ENCODE results near the gene NRTN. TPM values are rescaled to one million over a fixed set of nuclear protein-coding genes. Genes with fewer than 3 reads are reported as not detected.
A peak's percentile ranks its signal among the peaks of the same experiment; 100 is the strongest.

NRTN gene
- total and polyA plus RNA-seq, 2 of the 13 experiments (the other 11 are each of a cell fraction or from before 2014, with no cell fraction given), result 4.1 to 5.3 TPM

GRCh38 chr19:5790559-5791520 lies 14.0 kb upstream of the NRTN start, which contains the start of gene DUS3L (continued):
- TF ChIP-seq ZNF83 (CRISPR knock-in tag; IDR thresholded peaks at IDR 0.05; ENCODE audit: borderline replicate concordance) (0 out of 2 replicates have a peak, but pooled peaks have one; percentile 40), ZBTB34 (CRISPR knock-in tag; IDR thresholded peaks at IDR 0.05) (0 out of 2 replicates have a peak, but pooled peaks have one; percentile 85), ZBTB33 (CRISPR knock-in tag; IDR thresholded peaks at IDR 0.05) (peak; percentile 80), RARA (CRISPR knock-in tag; IDR thresholded peaks at IDR 0.05) (peak; percentile 53), E2F2 (CRISPR knock-in tag; IDR thresholded peaks at IDR 0.05; ENCODE audit: borderline replicate concordance) (no peak; the same call in 1 of the 2 replicates), LBX2 (CRISPR knock-in tag; IDR thresholded peaks at IDR 0.05; ENCODE audit: borderline replicate concordance) (peak; percentile 72; the same call in 1 of the 2 replicates), ATF2 (CRISPR knock-in tag; IDR thresholded peaks at IDR 0.05) (peak; percentile 67), ZNF3 (CRISPR knock-in tag; IDR thresholded peaks at IDR 0.05) (no peak), ZNF33A (CRISPR knock-in tag; IDR thresholded peaks at IDR 0.05; ENCODE audit: borderline replicate concordance) (peak; percentile 28; the same call in 1 of the 2 replicates), ZMAT3 (CRISPR knock-in tag; conservative IDR thresholded peaks at IDR 0.05) (0 out of 2 replicates have a peak, but pooled peaks have one; percentile 58), TBX2 (CRISPR knock-in tag; IDR thresholded peaks at IDR 0.05; ENCODE audit: borderline replicate concordance) (peak; percentile 90), JUND (CRISPR knock-in tag; IDR thresholded peaks at IDR 0.05) (no peak), GRHL1 (CRISPR knock-in tag; conservative IDR thresholded peaks at IDR 0.05) (no peak), ZMYM4 (CRISPR knock-in tag; IDR thresholded peaks at IDR 0.05) (peak; percentile 87), RFXANK (CRISPR knock-in tag; IDR thresholded peaks at IDR 0.05) (no peak), SP140L (CRISPR knock-in tag; IDR thresholded peaks at IDR 0.05; ENCODE audit: borderline replicate concordance) (no peak), ZNF329 (CRISPR knock-in tag; IDR thresholded peaks at IDR 0.05; ENCODE audit: low read depth) (no peak), ZFY (CRISPR knock-in tag; IDR thresholded peaks at IDR 0.05) (peak; percentile 90), SPEN (CRISPR knock-in tag; IDR thresholded peaks at IDR 0.05; ENCODE audit: low read depth) (peak; percentile 83), KDM6A (CRISPR knock-in tag; IDR thresholded peaks at IDR 0.05; ENCODE audit: low read depth) (no peak), HOXA7 (CRISPR knock-in tag; IDR thresholded peaks at IDR 0.05) (no peak)
